Ascending aorta (tissue), 2 donors: ENCODE data around the gene CHI3L1. TPM values are rescaled to one million over a fixed set of nuclear protein-coding genes. Genes with fewer than 3 reads are reported as not detected.

Experiments used
- DNase-seq, 2 donors: peaks; one replicate each; pipeline ENCODE4 v3.0.0-alpha.2; 2019; ENCODE audit warnings: low spot score in 2 of 2
- H3K27ac ChIP-seq, 2 donors: fragments of 200-600 bp; sonication (generic); one replicate each; pipeline ENCODE4 v1.5.1; 2016 to 2017; ENCODE audit warnings: mild to moderate bottlenecking in 1 of 2
- H3K27me3 ChIP-seq: fragments of 200-600 bp; sonication (generic); one replicate; pipeline ENCODE4 v1.5.1; 2017
- H3K36me3 ChIP-seq, 2 donors: fragments of 200-600 bp; sonication (generic); one replicate each; pipeline ENCODE4 v1.5.1; 2016
- H3K4me1 ChIP-seq, 2 donors: fragments of 200-600 bp; sonication (generic); one replicate each; pipeline ENCODE4 v1.5.1; 2016 to 2017; ENCODE audit warnings: mild to moderate bottlenecking in 1 of 2
- H3K4me3 ChIP-seq, 2 donors: fragments of 200-600 bp; sonication (generic); one replicate each; pipeline ENCODE4 v1.5.1; 2016 to 2017; ENCODE audit warnings: mild to moderate bottlenecking in 1 of 2
- H3K9me3 ChIP-seq, 2 donors: fragments of 200-600 bp; sonication (generic); one replicate each; pipeline ENCODE4 v1.5.1; 2016
- CTCF ChIP-seq, 3 experiments: fragments of 200-600 bp in 2 of 3; fragments of 450-650 bp in 1 of 3; sonication (generic) in 2 of 3; IDR thresholded peaks; one replicate each; pipeline ENCODE4 v1.5.1; 2016 to 2019; ENCODE audit warnings: antibody characterized with exemption in 3 of 3, mild to moderate bottlenecking in 1 of 3, moderate library complexity in 1 of 3
- intact Hi-C: fragments of 100-400 bp; cut with DNase I; formaldehyde crosslinking; loops from one replicate; pipeline ENCODE4 v1.15.1; 2023
- total RNA-seq: library from RNA; depleted of rRNA; stranded (reverse); fragments of >200 nt; gene quantifications from one replicate; pipeline ENCODE4 v1.1.0, GENCODE V29; 2016

Gene CHI3L1
- total RNA-seq, 1 donor from 2014 or later: 73.8 TPM

- TF ChIP-seq CTCF (IDR thresholded peaks at IDR 0.05): no peak
- peak in 1 of 2 donors; percentile 40 for DNase-seq
- intact Hi-C loops: no loop called here
Observed at GRCh38 chr1:203130358-203130985, 56.0 kb downstream of the CHI3L1 start.

DNA sequence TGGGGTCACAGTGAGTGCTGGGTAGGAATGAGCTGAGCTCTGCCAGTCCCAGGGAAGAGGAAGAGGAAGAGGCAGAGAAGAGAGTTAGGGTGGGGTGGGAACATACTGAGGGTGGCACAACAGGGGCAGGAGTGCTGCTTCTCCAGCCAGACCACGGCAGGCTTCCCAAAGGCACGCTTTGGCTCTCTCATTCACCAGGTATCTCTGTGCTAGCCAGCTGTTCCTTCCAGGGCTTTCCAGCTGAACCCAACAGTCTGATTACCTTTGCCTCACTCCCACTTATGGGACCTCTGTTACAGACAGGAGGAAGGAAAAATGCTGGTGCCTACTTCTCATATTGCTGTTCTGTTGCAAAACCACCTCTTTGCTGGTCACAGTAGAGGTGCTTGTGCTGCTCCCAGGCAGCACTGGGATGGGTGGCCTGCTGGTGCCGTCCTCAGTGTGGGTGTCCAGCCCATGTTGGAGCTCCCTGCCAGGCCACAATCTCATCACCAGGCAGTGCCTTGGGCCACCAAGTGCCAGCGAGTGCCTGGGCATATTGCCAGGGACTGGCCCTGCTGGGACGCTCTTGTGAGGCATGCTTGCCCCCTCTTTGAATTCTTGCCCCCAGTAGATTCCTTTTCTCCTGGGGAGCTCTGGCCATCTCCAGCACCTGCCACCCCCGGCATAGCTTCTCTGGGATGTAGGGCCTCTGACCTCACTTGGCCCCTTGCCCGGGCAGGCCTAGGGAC, 56.8 kb downstream of the CHI3L1 start:
- Histone ChIP-seq H3K4me3 (no peak overlapping the region), H3K4me1 (peaks cover 0 to 15% of the 10 kb centered on the region in 2 donors), H3K27ac (no peak overlapping the region), H3K9me3 (no peaks in the 10 kb centered on the region), H3K27me3 (no peaks in the 10 kb centered on the region), H3K36me3 (no peaks in the 10 kb centered on the region)
- intact Hi-C loops: loop anchor here (5.0 kb wide), 1 partner anchor 87 kb away; no protein-coding TSS in a partner anchor
- TF ChIP-seq CTCF (IDR thresholded peaks at IDR 0.05): no peak
- DNase-seq: peak in 1 of 2 donors; percentile 62

More at GRCh38 chr1:203130358-203130985, 56.0 kb downstream of the CHI3L1 start:
- H3K27me3 ChIP-seq: no peaks in the 10 kb centered on the region
- H3K9me3 ChIP-seq: no peaks in the 10 kb centered on the region
- H3K4me1 ChIP-seq: peaks cover 0 to 15% of the 10 kb centered on the region in 2 donors
- no peaks in the 10 kb centered on the region for H3K36me3 ChIP-seq
- no peak overlapping the region for H3K27ac ChIP-seq
- H3K4me3 ChIP-seq: no peak overlapping the region

Other genes with a start within 250 kb of the CHI3L1 start
- 67.9 TPM for gene ADIPOR1, start 228.4 kb downstream of the CHI3L1 start, total RNA-seq
- gene CYB5R1, start 219.4 kb downstream of the CHI3L1 start, total RNA-seq: 97.4 TPM
- gene TMEM183A, start 179.3 kb downstream of the CHI3L1 start, total RNA-seq: 44.6 TPM
- gene PPFIA4, start 160.2 kb downstream of the CHI3L1 start, total RNA-seq: 22.2 TPM
- gene MYOG, start 100.7 kb downstream of the CHI3L1 start, total RNA-seq: not detected
- 2.0 TPM for gene ADORA1, start 59.0 kb downstream of the CHI3L1 start, total RNA-seq
- not detected for gene MYBPH, start 10.9 kb downstream of the CHI3L1 start, total RNA-seq
- gene CHIT1, start 43.0 kb upstream of the CHI3L1 start, total RNA-seq: not detected
- 219 TPM for gene BTG2, start 118.8 kb upstream of the CHI3L1 start, total RNA-seq
- gene FMOD, start 164.4 kb upstream of the CHI3L1 start, total RNA-seq: 92.3 TPM